AG09319 (cell line): ENCODE results near the gene MC2R.

Experiments used
- DNase-seq: peaks from one replicate; pipeline ENCODE4 v3.0.0-alpha.2; 2010; ENCODE audit warnings: low read depth; ENCODE audit errors: extremely low read depth
- CTCF ChIP-seq: IDR thresholded peaks from 2 replicates; pipeline ENCODE4 v1.5.1; 2011; ENCODE audit warnings: low read depth, mild to moderate bottlenecking, inconsistent platforms, low read length, moderate library complexity

The MC2R gene

GRCh38 chr18:13885009-13885408 is 30.3 kb downstream of the MC2R start:
- TF ChIP-seq CTCF: no peak
- no peak for DNase-seq

- TF ChIP-seq CTCF: no peak
Observed at GRCh38 chr18:13879937-13880336, 35.4 kb downstream of the MC2R start.

GRCh38 chr18:13879492-13879891 is 35.8 kb downstream of the MC2R start:
- TF ChIP-seq CTCF: no peak
- DNase-seq: no peak

More at GRCh38 chr18:13879937-13880336, 35.4 kb downstream of the MC2R start:
- DNase-seq: no peak

GRCh38 chr18:13878857-13879256 is 36.5 kb downstream of the MC2R start:
- no peak for DNase-seq
- TF ChIP-seq CTCF: no peak

- no peak for TF ChIP-seq CTCF
- no peak for DNase-seq
Observed at GRCh38 chr18:13877157-13877556, 38.2 kb downstream of the MC2R start.

GRCh38 chr18:13874558-13874957 is 40.8 kb downstream of the MC2R start:
- TF ChIP-seq CTCF: no peak
- no peak for DNase-seq

- no peak for DNase-seq
Observed at GRCh38 chr18:13872932-13873331, 42.4 kb downstream of the MC2R start.

More at GRCh38 chr18:13872932-13873331, 42.4 kb downstream of the MC2R start:
- no peak for TF ChIP-seq CTCF
